GM23338 (cell line): ENCODE data around the gene PIWIL4. TPM values are rescaled to one million over a fixed set of nuclear protein-coding genes. Genes with fewer than 3 reads are reported as not detected.

Experiments
- ATAC-seq: fragments of 200-7000 bp; cut with Tn5 transposase; 3 replicates; pipeline ENCODE4 v1.9.1; 2020
- DNase-seq: peaks from one replicate; pipeline ENCODE4 v3.0.0-alpha.2; 2015; ENCODE audit warnings: low spot score
- H2AFZ ChIP-seq: fragments of 200-600 bp; sonication (generic); 2 replicates; pipeline ENCODE4 v1.8.0; 2016; ENCODE audit warnings: antibody characterized with exemption, mild to moderate bottlenecking, moderate library complexity
- H3F3A ChIP-seq: fragments of 200-600 bp; sonication (generic); replicated peaks from 2 replicates; pipeline ENCODE4 v1.8.0; 2017; ENCODE audit warnings: antibody characterized with exemption, mixed run types, low read depth
- H3K27ac ChIP-seq: fragments of 200-600 bp; sonication (generic); 2 replicates; pipeline ENCODE4 v1.6.1; 2016; ENCODE audit warnings: low read depth
- H3K27me3 ChIP-seq: fragments of 200-600 bp; sonication (generic); 2 replicates; pipeline ENCODE4 v1.8.0; 2016; ENCODE audit warnings: mild to moderate bottlenecking, mixed run types, moderate library complexity; ENCODE audit not compliant: insufficient read depth
- H3K36me3 ChIP-seq: fragments of 200-600 bp; sonication (generic); 2 replicates; pipeline ENCODE4 v1.8.0; 2016; ENCODE audit warnings: mild to moderate bottlenecking; ENCODE audit not compliant: insufficient read depth
- H3K4me1 ChIP-seq: fragments of 200-600 bp; sonication (generic); 2 replicates; pipeline ENCODE4 v1.8.0; 2016; ENCODE audit warnings: mild to moderate bottlenecking, moderate library complexity; ENCODE audit not compliant: insufficient read depth
- H3K4me2 ChIP-seq: fragments of 200-600 bp; sonication (generic); 2 replicates; pipeline ENCODE4 v1.7.1; 2017; ENCODE audit warnings: mixed run types
- H3K4me3 ChIP-seq: fragments of 200-600 bp; sonication (generic); 2 replicates; pipeline ENCODE4 v1.6.1; 2016; ENCODE audit warnings: mixed run types
- H3K79me2 ChIP-seq: fragments of 200-600 bp; sonication (generic); replicated peaks from 2 replicates; pipeline ENCODE4 v1.8.0; 2017; ENCODE audit warnings: mild to moderate bottlenecking; ENCODE audit not compliant: insufficient read depth
- H3K9me2 ChIP-seq: fragments of 200-600 bp; sonication (generic); 2 replicates; pipeline ENCODE4 v1.8.0; 2017; ENCODE audit not compliant: insufficient read depth
- H4K20me1 ChIP-seq: fragments of 200-600 bp; sonication (generic); replicated peaks from 2 replicates; pipeline ENCODE4 v1.8.0; 2017; ENCODE audit warnings: mild to moderate bottlenecking; ENCODE audit not compliant: insufficient read depth
- H3K27ac Mint-ChIP-seq: 2 replicates; pipeline ENCODE4 v1.8.0; 2020; ENCODE audit warnings: inconsistent platforms, mild to moderate bottlenecking, moderate library complexity, mixed read lengths
- H3K27me3 Mint-ChIP-seq: 3 replicates; pipeline ENCODE4 v1.8.0; 2022; ENCODE audit warnings: low read depth, mild to moderate bottlenecking, moderate library complexity, mixed read lengths, inconsistent platforms; ENCODE audit not compliant: insufficient read depth, poor library complexity
- H3K36me3 Mint-ChIP-seq: 3 replicates; pipeline ENCODE4 v1.8.0; 2021; ENCODE audit warnings: low read depth, mild to moderate bottlenecking, inconsistent platforms, moderate library complexity, mixed read lengths
- H3K4me1 Mint-ChIP-seq: 3 replicates; pipeline ENCODE4 v1.8.0; 2020; ENCODE audit warnings: mild to moderate bottlenecking, inconsistent platforms, mixed read lengths
- H3K4me3 Mint-ChIP-seq: 3 replicates; pipeline ENCODE4 v1.8.0; 2021; ENCODE audit warnings: moderate library complexity, mild to moderate bottlenecking, inconsistent platforms, mixed read lengths
- H3K9me3 Mint-ChIP-seq: 3 replicates; pipeline ENCODE4 v1.8.0; 2020; ENCODE audit warnings: moderate library complexity, mild to moderate bottlenecking, inconsistent platforms, mixed read lengths
- CREB1 ChIP-seq: fragments of 250-450 bp; sonication (Bioruptor Pico); IDR thresholded peaks from 2 replicates; pipeline ENCODE4 v1.5.0; 2020; ENCODE audit warnings: low read depth, mild to moderate bottlenecking, moderate library complexity
- CTCF ChIP-seq, 2 experiments: fragments of 200-600 bp in 1 of 2; sonication (generic) in 1 of 2; conservative IDR thresholded peaks; 2 replicates each; pipeline versions ENCODE4 v1.5.1 to v1.6.1; 2016 to 2017; ENCODE audit warnings: antibody characterized with exemption in 2 of 2, low read depth in 2 of 2, mild to moderate bottlenecking in 2 of 2, moderate library complexity in 1 of 2
- ETS1 ChIP-seq: IDR thresholded peaks from 2 replicates; pipeline ENCODE4 v1.6.1; 2016; ENCODE audit warnings: antibody characterized with exemption
- EZH2 ChIP-seq: fragments of 200-600 bp; sonication (generic); IDR thresholded peaks from one replicate; pipeline ENCODE4 v1.8.0; 2017; ENCODE audit warnings: antibody characterized with exemption, mild to moderate bottlenecking, low read depth; ENCODE audit not compliant: unreplicated experiment
- EZH2phosphoT487 ChIP-seq: fragments of 200-600 bp; sonication (generic); IDR thresholded peaks from one replicate; pipeline ENCODE4 v1.8.1; 2018; ENCODE audit warnings: antibody characterized with exemption; ENCODE audit not compliant: unreplicated experiment
- JUNB ChIP-seq: IDR thresholded peaks from one replicate; pipeline ENCODE4 v1.6.1; 2016; ENCODE audit warnings: antibody characterized with exemption; ENCODE audit not compliant: unreplicated experiment
- NANOG ChIP-seq: IDR thresholded peaks from 2 replicates; pipeline ENCODE4 v1.6.1; 2016; ENCODE audit warnings: antibody characterized with exemption, borderline replicate concordance
- POLR2AphosphoS5 ChIP-seq: IDR thresholded peaks from 2 replicates; pipeline ENCODE4 v1.6.1; 2016; ENCODE audit warnings: antibody characterized with exemption, low read depth
- REST ChIP-seq: IDR thresholded peaks from one replicate; pipeline ENCODE4 v1.6.1; 2018; ENCODE audit warnings: antibody characterized with exemption; ENCODE audit not compliant: unreplicated experiment
- STAT1 ChIP-seq: IDR thresholded peaks from one replicate; pipeline ENCODE4 v1.6.1; 2016; ENCODE audit warnings: antibody characterized with exemption; ENCODE audit not compliant: unreplicated experiment
- ZNF114 ChIP-seq: fragments of 250-450 bp; sonication (Bioruptor Pico); IDR thresholded peaks from 2 replicates; pipeline ENCODE4 v1.5.0; 2020; ENCODE audit warnings: mild to moderate bottlenecking, moderate library complexity
- ZNF331 ChIP-seq: fragments of 250-450 bp; sonication (Bioruptor Pico); IDR thresholded peaks from 2 replicates; pipeline ENCODE4 v1.5.0; 2020; ENCODE audit warnings: low read depth, mild to moderate bottlenecking, moderate library complexity
- polyA plus RNA-seq: library from polyadenylated mRNA; unstranded; fragments of >200 nt; fragmentation: Nextera tagmentation; extraction: Ambion mirVana; gene quantifications from 2 replicates; pipeline ENCODE4 v1.2.1, GENCODE V29; 2016
- total RNA-seq: library from RNA; depleted of rRNA; stranded (reverse); fragments of >200 nt; shearing (Covaris generic); gene quantifications from 2 replicates; pipeline ENCODE4 v1.2.3, GENCODE V29; 2014
- TF ChIP-seq, protein P1 (sequence below): fragments of 250-450 bp; sonication (Bioruptor Pico); IDR thresholded peaks from 2 replicates; pipeline ENCODE4 v1.5.0; 2020; ENCODE audit warnings: mild to moderate bottlenecking, moderate library complexity

Gene PIWIL4
- total and polyA plus RNA-seq, 2 experiments from 2014 or later = 0.23 to 0.66 TPM

- Histone ChIP-seq H3K36me3 (no peaks in the 10 kb centered on the region), H3K4me3 (no peak overlapping the region), H2AFZ (no peak overlapping the region), H3K4me2 (no peak overlapping the region), H3K27ac (no peak overlapping the region), H3F3A (no peaks in the 10 kb centered on the region), H3K4me1 (peaks cover 7% of the 10 kb centered on the region), H3K27me3 (no peaks in the 10 kb centered on the region), H4K20me1 (no peaks in the 10 kb centered on the region), H3K79me2 (no peaks in the 10 kb centered on the region), H3K9me2 (no peaks in the 10 kb centered on the region)
- no peak for TF ChIP-seq POLR2AphosphoS5
- TF ChIP-seq STAT1 = no peak
- no peak for TF ChIP-seq JUNB
- TF ChIP-seq ETS1 = no peak
- no peak for TF ChIP-seq NANOG
- no peak for TF ChIP-seq CTCF (conservative IDR thresholded peaks at IDR 0.05; ENCODE audit: low read depth in 2 of 2)
- TF ChIP-seq, protein P1, sequence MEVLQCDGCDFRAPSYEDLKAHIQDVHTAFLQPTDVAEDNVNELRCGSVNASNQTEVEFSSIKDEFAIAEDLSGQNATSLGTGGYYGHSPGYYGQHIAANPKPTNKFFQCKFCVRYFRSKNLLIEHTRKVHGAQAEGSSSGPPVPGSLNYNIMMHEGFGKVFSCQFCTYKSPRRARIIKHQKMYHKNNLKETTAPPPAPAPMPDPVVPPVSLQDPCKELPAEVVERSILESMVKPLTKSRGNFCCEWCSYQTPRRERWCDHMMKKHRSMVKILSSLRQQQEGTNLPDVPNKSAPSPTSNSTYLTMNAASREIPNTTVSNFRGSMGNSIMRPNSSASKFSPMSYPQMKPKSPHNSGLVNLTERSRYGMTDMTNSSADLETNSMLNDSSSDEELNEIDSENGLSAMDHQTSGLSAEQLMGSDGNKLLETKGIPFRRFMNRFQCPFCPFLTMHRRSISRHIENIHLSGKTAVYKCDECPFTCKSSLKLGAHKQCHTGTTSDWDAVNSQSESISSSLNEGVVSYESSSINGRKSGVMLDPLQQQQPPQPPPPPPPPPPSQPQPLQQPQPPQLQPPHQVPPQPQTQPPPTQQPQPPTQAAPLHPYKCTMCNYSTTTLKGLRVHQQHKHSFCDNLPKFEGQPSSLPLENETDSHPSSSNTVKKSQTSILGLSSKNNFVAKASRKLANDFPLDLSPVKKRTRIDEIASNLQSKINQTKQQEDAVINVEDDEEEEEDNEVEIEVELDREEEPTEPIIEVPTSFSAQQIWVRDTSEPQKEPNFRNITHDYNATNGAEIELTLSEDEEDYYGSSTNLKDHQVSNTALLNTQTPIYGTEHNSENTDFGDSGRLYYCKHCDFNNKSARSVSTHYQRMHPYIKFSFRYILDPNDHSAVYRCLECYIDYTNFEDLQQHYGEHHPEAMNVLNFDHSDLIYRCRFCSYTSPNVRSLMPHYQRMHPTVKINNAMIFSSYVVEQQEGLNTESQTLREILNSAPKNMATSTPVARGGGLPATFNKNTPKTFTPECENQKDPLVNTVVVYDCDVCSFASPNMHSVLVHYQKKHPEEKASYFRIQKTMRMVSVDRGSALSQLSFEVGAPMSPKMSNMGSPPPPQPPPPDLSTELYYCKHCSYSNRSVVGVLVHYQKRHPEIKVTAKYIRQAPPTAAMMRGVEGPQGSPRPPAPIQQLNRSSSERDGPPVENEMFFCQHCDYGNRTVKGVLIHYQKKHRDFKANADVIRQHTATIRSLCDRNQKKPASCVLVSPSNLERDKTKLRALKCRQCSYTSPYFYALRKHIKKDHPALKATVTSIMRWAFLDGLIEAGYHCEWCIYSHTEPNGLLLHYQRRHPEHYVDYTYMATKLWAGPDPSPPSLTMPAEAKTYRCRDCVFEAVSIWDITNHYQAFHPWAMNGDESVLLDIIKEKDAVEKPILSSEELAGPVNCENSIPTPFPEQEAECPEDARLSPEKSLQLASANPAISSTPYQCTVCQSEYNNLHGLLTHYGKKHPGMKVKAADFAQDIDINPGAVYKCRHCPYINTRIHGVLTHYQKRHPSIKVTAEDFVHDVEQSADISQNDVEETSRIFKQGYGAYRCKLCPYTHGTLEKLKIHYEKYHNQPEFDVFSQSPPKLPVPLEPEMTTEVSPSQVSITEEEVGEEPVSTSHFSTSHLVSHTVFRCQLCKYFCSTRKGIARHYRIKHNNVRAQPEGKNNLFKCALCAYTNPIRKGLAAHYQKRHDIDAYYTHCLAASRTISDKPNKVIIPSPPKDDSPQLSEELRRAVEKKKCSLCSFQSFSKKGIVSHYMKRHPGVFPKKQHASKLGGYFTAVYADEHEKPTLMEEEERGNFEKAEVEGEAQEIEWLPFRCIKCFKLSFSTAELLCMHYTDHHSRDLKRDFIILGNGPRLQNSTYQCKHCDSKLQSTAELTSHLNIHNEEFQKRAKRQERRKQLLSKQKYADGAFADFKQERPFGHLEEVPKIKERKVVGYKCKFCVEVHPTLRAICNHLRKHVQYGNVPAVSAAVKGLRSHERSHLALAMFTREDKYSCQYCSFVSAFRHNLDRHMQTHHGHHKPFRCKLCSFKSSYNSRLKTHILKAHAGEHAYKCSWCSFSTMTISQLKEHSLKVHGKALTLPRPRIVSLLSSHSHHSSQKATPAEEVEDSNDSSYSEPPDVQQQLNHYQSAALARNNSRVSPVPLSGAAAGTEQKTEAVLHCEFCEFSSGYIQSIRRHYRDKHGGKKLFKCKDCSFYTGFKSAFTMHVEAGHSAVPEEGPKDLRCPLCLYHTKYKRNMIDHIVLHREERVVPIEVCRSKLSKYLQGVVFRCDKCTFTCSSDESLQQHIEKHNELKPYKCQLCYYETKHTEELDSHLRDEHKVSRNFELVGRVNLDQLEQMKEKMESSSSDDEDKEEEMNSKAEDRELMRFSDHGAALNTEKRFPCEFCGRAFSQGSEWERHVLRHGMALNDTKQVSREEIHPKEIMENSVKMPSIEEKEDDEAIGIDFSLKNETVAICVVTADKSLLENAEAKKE (CRISPR knock-in tag) = no peak
- no peak for TF ChIP-seq REST
- TF ChIP-seq EZH2 = no peak
- no peak for TF ChIP-seq EZH2phosphoT487
- no peak for TF ChIP-seq ZNF114 (CRISPR knock-in tag)
- no peak for TF ChIP-seq CREB1 (CRISPR knock-in tag)
- TF ChIP-seq ZNF331 (CRISPR knock-in tag) = no peak
- Mint-ChIP-seq H3K4me3 (no peak overlapping the region), H3K4me1 (peaks cover 19% of the 10 kb centered on the region), H3K36me3 (peaks cover 7% of the 10 kb centered on the region; the same call in 2 of the 3 replicates), H3K27ac (no peak overlapping the region), H3K27me3 (no peaks in the 10 kb centered on the region), H3K9me3 (peaks cover 16% of the 10 kb centered on the region; the same call in 2 of the 3 replicates)
- no peak for ATAC-seq
- DNase-seq = no peak
These were observed 36.4 kb downstream of the PIWIL4 start for GRCh38 chr11:94603587-94603986.
